HepG2 (cell line): ENCODE measurements around the gene GNL2. TPM values are rescaled to one million over a fixed set of nuclear protein-coding genes. Genes with fewer than 3 reads are reported as not detected.
A peak's percentile ranks its signal among the peaks of the same experiment; 100 is the strongest.
"Not testable (repeated sequence)": the region's sequence is repeated elsewhere in the genome, so short reads cannot be mapped to it uniquely, and the experiment has no call there.

Source experiments
- ATF7 ChIP-seq, 2 experiments: fragments of 450-650 bp in 1 of 2; sonication (generic) in 1 of 2; formaldehyde crosslinking in 1 of 2; IDR thresholded peaks; 2 replicates each; pipeline versions ENCODE4 v1.4.0 to v1.6.1; 2016 to 2020; ENCODE audit warnings: antibody characterized with exemption in 1 of 2, mild to moderate bottlenecking in 1 of 2, missing genetic modification reagents in 1 of 2
- CBX1 ChIP-seq: IDR thresholded peaks from one replicate; pipeline ENCODE4 v1.6.1; 2016; ENCODE audit warnings: antibody characterized with exemption, low read depth
- CREM ChIP-seq, 2 experiments: sonication (generic) in 1 of 2; formaldehyde crosslinking in 1 of 2; IDR thresholded peaks; 2 replicates each; pipeline versions ENCODE4 v1.4.0 to v1.6.1; 2016 to 2020; ENCODE audit warnings: antibody characterized with exemption in 1 of 2, mild to moderate bottlenecking in 1 of 2, missing genetic modification reagents in 1 of 2
- ERF ChIP-seq: IDR thresholded peaks from 2 replicates; pipeline ENCODE4 v1.6.1; 2018; ENCODE audit warnings: missing biosample characterization, missing genetic modification reagents
- GATAD2A ChIP-seq: IDR thresholded peaks from 2 replicates; pipeline ENCODE4 v1.6.1; 2016
- JUN ChIP-seq: sonication (generic); formaldehyde crosslinking; IDR thresholded peaks from 2 replicates; pipeline ENCODE4 v1.4.0; 2020; ENCODE audit warnings: mild to moderate bottlenecking, missing genetic modification reagents
- MEIS1 ChIP-seq: sonication (generic); formaldehyde crosslinking; IDR thresholded peaks from 2 replicates; pipeline ENCODE4 v1.9.0; 2021; ENCODE audit warnings: mild to moderate bottlenecking, missing genetic modification reagents, moderate library complexity, borderline replicate concordance
- MIER3 ChIP-seq: IDR thresholded peaks from 2 replicates; pipeline ENCODE4 v1.6.1; 2016; ENCODE audit warnings: missing compliant biosample characterization, borderline replicate concordance
- NR2C2 ChIP-seq: sonication (generic); formaldehyde crosslinking; IDR thresholded peaks from 2 replicates; pipeline ENCODE4 v1.4.0; 2020; ENCODE audit warnings: missing genetic modification reagents, mild to moderate bottlenecking, moderate library complexity, borderline replicate concordance
- PATZ1 ChIP-seq: sonication (generic); formaldehyde crosslinking; IDR thresholded peaks from 2 replicates; pipeline ENCODE4 v1.4.0; 2020; ENCODE audit warnings: missing genetic modification reagents
- PAX8 ChIP-seq: sonication (generic); formaldehyde crosslinking; IDR thresholded peaks from 2 replicates; pipeline ENCODE4 v1.8.0; 2022; ENCODE audit warnings: mild to moderate bottlenecking, missing genetic modification reagents, borderline replicate concordance
- SOX6 ChIP-seq, 2 experiments: fragments of 450-650 bp in 1 of 2; sonication (generic) in 1 of 2; formaldehyde crosslinking in 1 of 2; IDR thresholded peaks; 2 replicates each; pipeline versions ENCODE4 v1.4.0 to v1.6.1; 2017 to 2020; ENCODE audit warnings: antibody characterized with exemption in 1 of 2, mild to moderate bottlenecking in 1 of 2, missing genetic modification reagents in 1 of 2
- SP4 ChIP-seq: sonication (generic); formaldehyde crosslinking; IDR thresholded peaks from 2 replicates; pipeline ENCODE4 v1.8.1; 2023; ENCODE audit warnings: mild to moderate bottlenecking, missing genetic modification reagents
- TBX2 ChIP-seq: sonication (generic); formaldehyde crosslinking; IDR thresholded peaks from 2 replicates; pipeline ENCODE4 v1.5.0; 2020; ENCODE audit warnings: missing genetic modification reagents, mild to moderate bottlenecking, borderline replicate concordance
- TFAP4 ChIP-seq: sonication (generic); IDR thresholded peaks from 2 replicates; pipeline ENCODE4 v1.6.1; 2016; ENCODE audit warnings: low read depth, borderline replicate concordance
- ZBTB7B ChIP-seq: sonication (generic); formaldehyde crosslinking; IDR thresholded peaks from 2 replicates; pipeline ENCODE4 v1.4.0; 2020; ENCODE audit warnings: missing genetic modification reagents
- ZNF430 ChIP-seq: sonication (generic); formaldehyde crosslinking; IDR thresholded peaks from 2 replicates; pipeline ENCODE4 v1.9.0; 2021; ENCODE audit warnings: mild to moderate bottlenecking, missing genetic modification reagents
- ZNF609 ChIP-seq: sonication (generic); formaldehyde crosslinking; IDR thresholded peaks from 2 replicates; pipeline ENCODE4 v1.4.0; 2020; ENCODE audit warnings: mild to moderate bottlenecking, missing genetic modification reagents, borderline replicate concordance
- polyA plus RNA-seq, 8 experiments: library from polyadenylated mRNA; depleted of rRNA in 3 of 8; stranded (reverse) in 7 of 8; unstranded in 1 of 8; fragments of >200 nt; fragmentation: Illumina TruSeq in 4 of 8; extraction: Trizol in 4 of 8; gene quantifications; 2 replicates each; pipeline versions ENCODE4 v1.2.1 to v1.2.3, GENCODE V29; 2011 to 2016; ENCODE audit warnings: low read depth in 4 of 8, missing spikeins in 1 of 8, mixed read lengths in 1 of 8; ENCODE audit not compliant: insufficient read depth in 1 of 8
- total RNA-seq, 5 experiments: library from RNA; depleted of rRNA; stranded (reverse); fragments of >200 nt; fragmentation: Illumina TruSeq; extraction: Trizol; gene quantifications; 2 replicates each; pipeline ENCODE4 v1.2.3, GENCODE V29; 2016; ENCODE audit warnings: low read depth in 1 of 5

The GNL2 gene
- total and polyA plus RNA-seq, 2 of the 13 experiments (the other 11 are each of a cell fraction or from before 2014, with no cell fraction given): 32.1 to 72.1 TPM

GRCh38 chr1:37532418-37533156 is 63.1 kb downstream of the GNL2 start (continued):
- TF ChIP-seq TFAP4 (peak; percentile 78), CBX1 (peak; percentile 29), NR2C2 (peak; percentile 76), GATAD2A (CRISPR knock-in tag) (peak; percentile 63), ERF (peak; percentile 37; the same call in 1 of the 2 replicates), SOX6 (CRISPR knock-in tag; IDR thresholded peaks at IDR 0.05) (peak; percentile 82), ZBTB7B (peak; percentile 36; the same call in 1 of the 2 replicates), MEIS1 (CRISPR knock-in tag) (0 out of 2 replicates have a peak, but pooled peaks have one; percentile 10), TBX2 (CRISPR knock-in tag) (peak; percentile 57), SP4 (CRISPR knock-in tag) (peak; percentile 68; the same call in 1 of the 2 replicates), ATF7 (CRISPR knock-in tag; IDR thresholded peaks at IDR 0.05) (peak; percentile 52), PATZ1 (CRISPR knock-in tag) (0 out of 2 replicates have a peak, but pooled peaks have one; percentile 31), ZNF609 (CRISPR knock-in tag) (peak; percentile 39; the same call in 1 of the 2 replicates), CREM (IDR thresholded peaks at IDR 0.05) (peak; percentile 32; the same call in 1 of the 2 replicates), PAX8 (CRISPR knock-in tag) (0 out of 2 replicates have a peak, but pooled peaks have one; percentile 35), JUN (CRISPR knock-in tag) (peak; percentile 36; the same call in 1 of the 2 replicates), ZNF430 (CRISPR knock-in tag) (0 out of 2 replicates have a peak, but pooled peaks have one; percentile 49), MIER3 (CRISPR knock-in tag) (peak; percentile 38; the same call in 1 of the 2 replicates)
- TF ChIP-seq SOX6 (IDR thresholded peaks at IDR 0.05); ATF7 (IDR thresholded peaks at IDR 0.05); CREM (CRISPR knock-in tag; IDR thresholded peaks at IDR 0.05): not testable (repeated sequence)
